Activated T-helper 1 cell treated with Interleukin-2 at 50 U/mL for 16 hours (primary cell): Measurements from ENCODE around the gene OPCML.

Experiments used
- DNase-seq: peaks from one replicate; pipeline ENCODE4 v3.0.0-alpha.2; 2020; ENCODE audit warnings: low read depth

The OPCML gene

GRCh38 chr11:133284156-133284555, 248.1 kb downstream of the OPCML start:
- no peak for DNase-seq

DNA sequence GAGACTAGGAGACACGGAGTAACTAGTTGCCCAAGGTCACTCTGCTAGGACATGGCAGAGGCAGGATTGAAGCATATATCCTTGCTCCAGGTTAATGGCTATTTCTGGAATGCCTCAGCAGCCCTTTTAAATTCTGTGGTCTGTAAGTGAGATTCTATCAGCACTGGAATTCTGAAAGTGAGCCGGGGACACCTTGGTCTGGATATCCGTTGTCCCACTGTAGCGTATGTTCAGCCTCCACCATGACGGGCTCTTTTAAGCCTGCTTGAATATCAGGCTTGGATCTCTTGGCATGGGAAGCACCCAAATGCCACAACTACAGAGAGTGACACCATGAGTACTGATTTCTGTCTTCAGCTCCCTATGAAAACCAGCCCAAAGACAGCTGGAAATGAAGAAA, 254.4 kb downstream of the OPCML start:
- DNase-seq: no peak

DNA sequence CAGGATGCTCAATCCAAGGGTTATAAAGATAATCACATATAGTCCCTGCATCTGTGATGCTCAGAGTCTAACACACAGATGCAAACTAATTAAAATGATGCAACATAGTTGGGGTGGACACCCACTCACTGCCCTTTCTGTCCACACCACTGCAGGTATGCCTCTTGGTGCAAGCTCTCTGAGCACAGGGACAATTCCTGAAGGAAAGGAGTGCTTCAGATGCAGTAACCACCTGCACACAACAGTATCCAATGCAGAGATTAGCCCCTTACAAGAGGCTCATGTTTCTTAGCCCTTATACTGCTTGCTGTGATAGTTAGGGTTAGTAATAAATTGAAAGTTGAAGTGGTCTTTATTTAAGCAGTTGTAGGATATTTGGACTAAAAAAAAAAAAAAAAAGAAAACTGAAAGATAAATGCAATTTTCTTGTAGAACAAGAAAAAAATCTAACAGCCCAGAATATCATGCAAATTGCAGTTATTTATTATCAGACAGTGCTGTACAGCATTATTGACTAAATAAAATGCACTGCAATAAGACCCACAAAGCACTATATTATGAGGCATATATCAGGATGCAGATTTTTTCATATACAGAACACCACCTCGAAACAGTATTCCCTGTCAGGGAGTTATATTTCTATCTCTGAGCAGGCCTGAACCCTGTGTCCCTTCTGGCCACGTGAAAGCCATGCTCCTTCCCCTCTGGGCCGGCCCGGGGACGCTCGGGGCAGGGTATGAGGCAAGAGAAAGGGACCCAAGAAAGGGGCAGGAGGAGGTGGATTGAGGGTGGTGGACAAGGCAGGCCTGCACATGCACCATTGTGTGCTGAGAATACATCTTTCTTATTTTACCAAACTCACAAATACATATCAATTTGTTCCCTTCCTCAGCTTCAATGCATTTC, 260.2 kb downstream of the OPCML start:
- DNase-seq: no peak

DNA sequence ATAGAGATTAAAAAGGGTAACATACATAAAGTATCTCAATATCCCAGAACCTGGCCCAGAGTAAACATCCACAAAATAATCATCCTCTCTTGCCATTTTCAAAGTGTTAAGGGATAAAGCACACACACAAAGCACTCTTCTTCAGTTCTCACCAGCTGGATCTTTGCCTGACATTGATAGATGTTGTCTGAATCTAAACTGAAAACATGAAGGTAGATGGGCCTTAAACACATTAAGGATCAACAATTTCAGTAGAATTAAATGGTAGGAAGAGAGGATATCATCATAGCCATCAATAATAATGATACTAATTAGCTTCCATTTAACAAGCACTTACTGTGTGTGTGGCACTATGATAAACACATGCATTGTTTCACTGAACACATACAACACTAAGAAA, 261.1 kb downstream of the OPCML start:
- DNase-seq: no peak

GRCh38 chr11:133269267-133269666, 263.0 kb downstream of the OPCML start:
- DNase-seq: no peak

- no peak for DNase-seq
Measured at GRCh38 chr11:133266986-133267385, 265.3 kb downstream of the OPCML start.

DNA sequence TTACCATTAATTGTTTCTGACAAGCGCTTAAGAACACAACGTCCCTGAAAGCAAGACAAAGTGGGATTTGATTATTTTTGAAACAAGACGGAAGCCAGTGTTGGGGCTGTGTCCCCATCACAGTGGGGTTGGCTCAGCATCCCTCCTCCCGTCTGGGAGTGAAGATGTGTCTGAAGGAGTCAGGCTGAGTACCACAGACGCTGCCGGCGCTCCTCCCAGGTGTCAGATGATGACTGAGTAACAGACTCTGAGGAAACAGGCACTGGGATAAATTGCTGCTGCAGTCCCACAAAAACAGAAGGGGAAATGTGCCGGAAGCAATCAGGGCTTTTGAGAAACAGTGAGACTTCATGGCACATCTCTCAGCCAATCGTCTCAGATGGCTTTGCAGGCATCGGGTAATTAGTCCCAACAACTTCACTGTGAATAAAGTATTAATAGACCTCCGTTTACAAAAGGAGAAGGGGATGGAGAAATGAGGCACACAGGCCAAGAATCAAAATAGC, 266.7 kb downstream of the OPCML start:
- no peak for DNase-seq

- DNase-seq: no peak
Measured at GRCh38 chr11:133263332-133263731, 269.0 kb downstream of the OPCML start.

- no peak for DNase-seq
Measured at GRCh38 chr11:133258751-133259150, 273.6 kb downstream of the OPCML start.

DNA sequence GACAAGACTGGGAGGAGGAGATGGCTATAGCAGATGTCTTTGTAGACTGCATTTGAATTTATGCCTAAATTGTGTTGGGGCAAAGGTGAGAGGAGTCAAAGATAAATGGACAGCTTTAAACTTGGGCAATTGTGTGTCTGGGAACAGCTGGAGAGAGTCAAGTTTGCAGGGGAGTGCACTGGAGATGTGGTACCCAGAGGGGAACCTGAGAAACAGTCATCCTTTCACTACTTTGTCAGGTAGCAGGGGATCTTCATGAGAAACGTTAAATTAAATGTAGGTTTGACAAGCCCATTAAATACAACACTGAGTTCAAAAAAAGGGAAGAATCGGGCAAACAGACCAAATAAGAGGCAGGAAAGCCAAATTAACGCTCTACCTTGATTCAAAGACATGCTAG, 277.7 kb downstream of the OPCML start:
- no peak for DNase-seq

DNA sequence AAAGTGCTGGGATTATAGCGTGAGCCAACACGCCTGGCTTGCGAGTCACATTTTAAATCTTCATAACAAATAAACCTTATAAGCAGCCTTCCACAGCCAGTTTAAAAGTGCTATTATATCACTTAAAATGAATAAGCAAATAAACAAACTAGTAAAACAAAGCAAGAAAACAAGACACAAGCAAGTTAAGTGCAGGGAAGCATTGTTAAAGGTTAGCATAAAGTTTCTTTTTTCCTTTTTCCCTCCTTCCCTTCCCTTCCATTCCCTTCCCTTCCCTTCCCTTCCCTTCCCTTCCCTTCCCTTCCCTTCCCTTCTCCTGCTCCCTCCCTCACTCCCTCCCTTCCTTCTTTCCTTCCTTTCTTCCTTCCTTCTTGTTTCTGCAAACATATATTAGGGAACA, 278.7 kb downstream of the OPCML start:
- no peak for DNase-seq

DNA sequence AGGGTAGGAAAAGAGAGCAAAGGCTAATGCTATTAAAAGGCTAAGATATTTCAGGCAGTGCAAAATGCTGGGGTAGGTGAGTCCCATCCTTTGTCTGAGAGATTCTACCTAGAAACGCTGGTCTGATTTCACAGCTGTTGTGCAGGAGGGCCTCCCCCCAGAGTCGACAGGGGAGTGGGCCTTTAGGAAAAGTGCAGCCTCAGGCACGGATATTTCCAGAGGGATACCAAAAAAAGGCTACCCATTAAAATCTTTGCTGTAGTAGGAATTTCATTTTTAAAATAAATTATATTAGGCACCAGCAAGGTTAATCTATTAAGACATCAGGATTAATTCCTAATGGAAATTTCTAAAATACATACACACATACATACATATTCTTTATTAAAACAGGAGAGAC, 280.5 kb downstream of the OPCML start:
- DNase-seq: no peak

DNA sequence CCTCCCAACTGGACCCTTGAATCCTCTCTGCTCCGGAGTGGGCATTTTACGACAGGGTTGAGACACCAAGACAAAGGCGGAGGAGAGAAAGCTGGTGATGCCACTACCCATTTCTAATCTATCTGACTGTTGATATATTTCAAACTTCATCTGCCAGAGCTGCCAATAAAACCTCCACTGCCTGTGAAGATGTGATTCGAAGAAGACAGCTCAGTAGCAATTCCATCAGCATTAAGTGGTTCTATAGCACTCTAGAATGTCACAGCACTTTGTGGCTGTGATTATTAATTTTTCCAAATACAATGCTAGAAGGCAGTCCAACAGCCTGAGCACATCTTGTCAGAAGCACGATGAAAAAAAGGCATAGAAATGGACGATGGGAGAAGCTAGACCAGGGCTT, 282.8 kb downstream of the OPCML start:
- DNase-seq: no peak

DNA sequence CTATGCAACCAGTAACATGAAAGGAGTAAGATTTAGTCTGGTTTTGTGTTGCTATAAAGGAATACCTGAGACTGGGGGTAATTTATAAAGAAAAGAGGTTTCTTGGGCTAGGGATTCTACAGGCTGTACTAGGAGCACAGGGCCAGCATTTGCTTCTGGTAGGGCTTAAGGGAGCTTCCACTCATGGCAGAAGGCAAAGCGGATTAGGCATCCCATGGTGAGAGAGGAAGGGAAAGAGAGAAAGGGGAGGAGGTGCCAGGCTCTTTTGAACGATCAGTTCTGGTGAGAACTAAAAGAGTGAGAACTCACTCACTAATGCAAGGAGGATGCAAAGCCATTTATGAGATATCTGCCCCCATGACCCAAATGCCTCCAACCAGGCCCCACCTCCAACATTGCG, 283.2 kb downstream of the OPCML start:
- DNase-seq: no peak

DNA sequence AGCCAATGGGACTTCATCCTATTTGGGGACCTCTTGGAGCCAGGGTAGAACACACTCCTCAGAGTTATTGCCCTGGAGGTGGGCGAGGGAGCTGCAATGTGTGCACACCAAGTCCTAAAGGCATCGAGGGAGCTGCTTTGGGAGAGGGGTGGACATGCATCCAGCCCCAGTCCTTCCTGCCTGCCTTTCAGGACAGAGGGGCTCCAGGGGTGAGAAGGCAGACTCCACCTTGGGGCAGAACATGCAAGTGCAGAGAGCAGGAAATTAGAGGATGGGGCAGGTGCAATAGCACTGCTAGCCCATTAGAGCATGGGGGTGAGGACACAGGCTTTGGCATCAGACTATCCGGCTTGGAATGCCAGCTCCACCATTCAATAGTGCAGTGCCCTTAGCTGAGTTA, 288.5 kb downstream of the OPCML start:
- no peak for DNase-seq

DNA sequence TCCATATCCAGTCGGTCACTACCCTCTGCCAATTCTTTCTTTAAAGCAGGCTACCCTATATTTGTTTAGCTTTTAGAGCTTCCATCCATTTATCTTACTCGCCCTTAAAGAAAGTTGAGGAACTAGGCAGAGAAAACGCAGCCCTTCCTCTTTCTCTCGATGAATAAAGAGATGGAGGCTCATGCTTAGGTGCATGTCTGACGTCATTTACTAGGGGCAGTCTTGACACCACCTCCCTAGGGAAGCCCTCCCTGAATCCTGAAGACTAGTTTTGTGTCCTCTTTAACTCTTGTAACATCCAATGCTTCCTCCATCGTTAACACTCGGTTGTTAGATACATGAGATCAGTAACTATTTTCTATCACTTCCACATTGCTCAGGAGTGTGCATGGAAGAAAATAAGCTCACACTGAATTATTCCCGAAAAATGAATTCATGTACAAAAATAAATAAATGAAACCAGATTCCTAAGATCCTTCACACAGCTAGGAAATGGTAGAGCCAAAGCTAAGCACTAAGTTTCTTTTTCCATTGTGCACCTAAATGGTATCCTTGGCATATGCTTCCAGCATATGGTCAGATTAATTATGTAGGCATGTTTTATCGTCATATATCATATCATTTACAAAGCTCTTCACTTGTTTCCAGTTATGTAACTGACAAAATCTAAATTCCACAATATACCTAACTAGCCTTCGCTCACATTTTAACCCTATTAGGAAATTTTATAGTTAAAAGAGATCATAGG, 291.2 kb downstream of the OPCML start:
- DNase-seq: no peak

GRCh38 chr11:133239575-133239974, 292.7 kb downstream of the OPCML start:
- DNase-seq: no peak

GRCh38 chr11:133238495-133238894, 293.8 kb downstream of the OPCML start:
- no peak for DNase-seq

GRCh38 chr11:133238027-133238426, 294.3 kb downstream of the OPCML start:
- no peak for DNase-seq

DNA sequence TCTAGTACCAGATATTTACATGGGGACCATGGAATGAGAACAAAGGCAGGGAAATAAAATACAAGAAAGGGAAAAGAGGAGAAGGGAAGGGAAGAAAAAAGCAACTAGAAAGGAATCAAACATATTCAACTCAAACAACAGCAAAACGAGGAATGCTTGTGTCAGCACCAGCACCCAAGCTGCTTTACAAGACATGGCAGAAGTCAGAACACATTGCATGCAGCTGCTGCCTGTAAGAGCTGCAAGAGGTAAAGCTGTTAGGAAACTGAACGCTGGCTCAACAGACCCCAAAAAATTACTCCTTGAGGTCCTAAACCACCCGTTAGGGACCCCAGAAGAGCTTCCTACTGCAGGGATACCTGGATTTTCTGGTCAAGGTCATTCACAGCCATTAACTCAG, 296.9 kb downstream of the OPCML start:
- no peak for DNase-seq

DNA sequence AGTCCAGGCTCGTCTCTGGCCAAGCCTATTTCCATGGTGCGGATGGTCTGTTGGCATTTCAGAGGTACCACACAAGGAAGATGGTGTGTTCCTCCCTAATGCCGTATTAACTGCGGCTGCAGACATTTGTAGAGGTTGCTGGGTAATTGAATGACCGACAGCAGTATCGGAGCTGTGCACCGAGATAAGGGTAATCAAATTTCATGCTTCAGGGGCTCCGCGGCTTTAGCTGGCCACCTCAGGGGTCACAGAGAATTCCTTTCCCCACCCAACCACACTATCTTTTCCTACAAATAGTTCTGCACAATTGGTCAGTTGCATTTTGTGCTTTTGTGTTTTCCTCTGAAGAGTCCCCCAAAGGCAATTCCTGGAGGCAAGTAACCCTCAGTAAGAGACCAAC, 297.4 kb downstream of the OPCML start:
- no peak for DNase-seq

DNA sequence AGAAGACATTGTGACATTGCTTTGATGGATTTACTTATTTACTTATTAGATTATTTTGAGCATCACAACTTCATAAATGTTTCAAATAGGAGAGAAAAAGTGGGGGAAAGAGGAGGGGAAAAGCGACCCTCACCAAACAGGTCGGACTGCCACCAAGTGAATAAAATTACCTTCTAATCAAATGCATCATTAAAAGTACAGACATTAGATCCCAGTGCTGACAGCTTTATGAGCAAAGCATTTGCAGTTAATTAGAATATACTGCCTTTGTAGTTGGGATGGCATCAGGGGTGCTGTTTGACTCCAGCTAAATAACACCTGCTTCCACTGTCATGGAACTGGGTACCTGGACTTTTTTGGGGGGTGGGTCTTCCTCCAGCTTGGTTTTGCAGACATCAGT, 299.6 kb downstream of the OPCML start:
- DNase-seq: no peak

DNA sequence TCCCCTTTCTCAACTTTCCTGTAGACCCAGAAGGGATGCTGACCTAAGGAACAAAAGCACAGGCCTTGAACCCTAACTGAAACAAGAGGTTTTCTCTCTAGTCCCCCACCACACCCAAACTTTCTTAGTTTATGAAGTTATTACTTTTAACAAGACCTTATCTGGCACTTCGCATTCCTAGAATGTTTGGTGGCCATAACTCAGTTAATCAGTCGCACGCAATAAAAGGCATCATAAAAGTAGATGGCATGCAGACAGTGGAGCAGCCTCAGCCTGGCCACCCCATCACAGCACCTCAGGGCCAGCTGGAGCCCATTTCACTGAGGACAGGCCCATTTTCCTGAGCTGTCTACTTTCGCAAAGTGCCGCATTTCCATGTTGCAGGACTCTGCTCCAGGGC, 301.9 kb downstream of the OPCML start:
- no peak for DNase-seq
